D721Med (cell line): ENCODE data around the gene ERICH4.
A peak's percentile ranks its signal among the peaks of the same experiment; 100 is the strongest.

Experiments used
- DNase-seq: peaks from one replicate; pipeline ENCODE4 v3.0.0; 2011; ENCODE audit warnings: low spot score; ENCODE audit not compliant: insufficient read length
- FAIRE-seq: peaks from 2 replicates; lab custom pipeline; 2011; peaks lifted over from hg19 to GRCh38; lab: Jason Lieb, UNC
- TF ChIP-seq, protein P1 (sequence below): IDR thresholded peaks from 2 replicates; pipeline ENCODE4 v1.5.1; 2012; ENCODE audit warnings: mild to moderate bottlenecking, control low read depth; ENCODE audit not compliant: insufficient read depth; ENCODE audit errors: missing control alignments

Gene ERICH4, protein sequence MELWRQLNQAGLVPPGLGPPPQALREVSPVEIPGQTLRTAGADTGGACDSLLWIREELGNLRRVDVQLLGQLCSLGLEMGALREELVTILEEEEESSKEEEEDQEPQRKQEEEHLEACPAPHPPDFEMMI

DNA sequence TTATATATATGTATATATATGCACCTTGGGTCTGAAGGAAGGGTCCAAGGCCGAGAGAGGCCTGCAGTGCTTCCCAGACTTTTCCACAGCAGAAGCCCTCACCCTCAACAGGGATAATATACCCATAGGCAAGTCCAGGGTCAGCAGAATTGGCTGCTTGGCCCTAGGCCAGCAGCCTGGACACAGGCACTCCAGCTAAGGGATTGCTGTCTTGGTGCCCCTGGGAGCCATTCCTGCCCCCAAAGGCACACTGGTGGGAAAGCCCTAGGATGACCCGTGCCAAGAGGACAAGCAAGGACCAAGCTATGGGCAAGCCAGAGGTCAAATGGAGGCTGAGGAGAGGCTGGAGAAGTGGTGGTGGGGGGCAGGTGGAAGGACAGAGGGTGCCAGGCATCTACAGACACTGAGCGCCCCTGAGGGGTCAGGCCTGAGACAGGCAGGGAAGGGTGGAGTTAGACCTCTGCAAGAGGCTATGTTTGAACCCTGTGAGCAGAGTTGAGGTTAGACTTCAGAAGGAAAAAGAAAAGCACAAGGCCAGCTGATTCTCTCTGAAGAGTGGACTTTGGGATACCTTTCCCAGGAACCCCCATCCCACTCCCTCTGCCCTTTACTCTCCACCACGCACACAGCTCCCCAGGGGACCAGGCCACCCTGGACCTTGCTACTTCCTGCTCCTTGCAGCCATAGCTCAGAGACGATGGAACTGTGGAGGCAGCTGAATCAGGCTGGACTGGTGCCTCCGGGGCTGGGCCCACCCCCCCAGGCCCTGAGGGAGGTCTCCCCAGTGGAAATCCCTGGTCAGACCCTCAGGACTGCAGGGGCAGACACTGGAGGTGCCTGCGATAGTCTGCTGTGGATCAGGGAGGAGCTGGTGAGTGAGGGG lies at the start of gene ERICH4:
Gene ERICH4, plus strand, starts transcription at position 684 of the 883 bp plus-strand sequence. Its CDS starts 14 bp downstream, at position 698.
- DNase-seq (no peak), FAIRE-seq (no peak)
- TF ChIP-seq, protein P1, sequence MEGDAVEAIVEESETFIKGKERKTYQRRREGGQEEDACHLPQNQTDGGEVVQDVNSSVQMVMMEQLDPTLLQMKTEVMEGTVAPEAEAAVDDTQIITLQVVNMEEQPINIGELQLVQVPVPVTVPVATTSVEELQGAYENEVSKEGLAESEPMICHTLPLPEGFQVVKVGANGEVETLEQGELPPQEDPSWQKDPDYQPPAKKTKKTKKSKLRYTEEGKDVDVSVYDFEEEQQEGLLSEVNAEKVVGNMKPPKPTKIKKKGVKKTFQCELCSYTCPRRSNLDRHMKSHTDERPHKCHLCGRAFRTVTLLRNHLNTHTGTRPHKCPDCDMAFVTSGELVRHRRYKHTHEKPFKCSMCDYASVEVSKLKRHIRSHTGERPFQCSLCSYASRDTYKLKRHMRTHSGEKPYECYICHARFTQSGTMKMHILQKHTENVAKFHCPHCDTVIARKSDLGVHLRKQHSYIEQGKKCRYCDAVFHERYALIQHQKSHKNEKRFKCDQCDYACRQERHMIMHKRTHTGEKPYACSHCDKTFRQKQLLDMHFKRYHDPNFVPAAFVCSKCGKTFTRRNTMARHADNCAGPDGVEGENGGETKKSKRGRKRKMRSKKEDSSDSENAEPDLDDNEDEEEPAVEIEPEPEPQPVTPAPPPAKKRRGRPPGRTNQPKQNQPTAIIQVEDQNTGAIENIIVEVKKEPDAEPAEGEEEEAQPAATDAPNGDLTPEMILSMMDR, result no peak

DNA sequence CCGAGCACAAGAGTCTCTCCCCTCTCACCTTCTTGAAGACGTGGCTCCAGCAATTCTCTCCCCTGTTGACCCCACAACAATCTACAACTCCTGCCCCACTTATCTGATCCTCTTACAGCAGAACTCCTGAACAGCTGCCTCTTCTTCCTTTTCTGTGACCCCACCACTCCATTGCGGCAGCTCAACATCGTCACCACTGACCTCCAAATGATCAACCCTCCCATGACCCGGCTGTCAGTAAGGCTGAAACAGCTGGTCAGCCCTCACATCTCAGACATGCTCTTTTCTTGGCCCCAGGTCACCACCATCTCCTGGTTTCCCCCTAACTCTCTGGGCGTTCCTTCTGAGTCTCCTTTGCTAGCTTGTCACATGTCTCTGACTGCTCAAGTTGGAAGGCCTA lies 47.6 kb upstream of the ERICH4 start:
- FAIRE-seq (no peak), DNase-seq (no peak)
- TF ChIP-seq, protein P1, result no peak

DNA sequence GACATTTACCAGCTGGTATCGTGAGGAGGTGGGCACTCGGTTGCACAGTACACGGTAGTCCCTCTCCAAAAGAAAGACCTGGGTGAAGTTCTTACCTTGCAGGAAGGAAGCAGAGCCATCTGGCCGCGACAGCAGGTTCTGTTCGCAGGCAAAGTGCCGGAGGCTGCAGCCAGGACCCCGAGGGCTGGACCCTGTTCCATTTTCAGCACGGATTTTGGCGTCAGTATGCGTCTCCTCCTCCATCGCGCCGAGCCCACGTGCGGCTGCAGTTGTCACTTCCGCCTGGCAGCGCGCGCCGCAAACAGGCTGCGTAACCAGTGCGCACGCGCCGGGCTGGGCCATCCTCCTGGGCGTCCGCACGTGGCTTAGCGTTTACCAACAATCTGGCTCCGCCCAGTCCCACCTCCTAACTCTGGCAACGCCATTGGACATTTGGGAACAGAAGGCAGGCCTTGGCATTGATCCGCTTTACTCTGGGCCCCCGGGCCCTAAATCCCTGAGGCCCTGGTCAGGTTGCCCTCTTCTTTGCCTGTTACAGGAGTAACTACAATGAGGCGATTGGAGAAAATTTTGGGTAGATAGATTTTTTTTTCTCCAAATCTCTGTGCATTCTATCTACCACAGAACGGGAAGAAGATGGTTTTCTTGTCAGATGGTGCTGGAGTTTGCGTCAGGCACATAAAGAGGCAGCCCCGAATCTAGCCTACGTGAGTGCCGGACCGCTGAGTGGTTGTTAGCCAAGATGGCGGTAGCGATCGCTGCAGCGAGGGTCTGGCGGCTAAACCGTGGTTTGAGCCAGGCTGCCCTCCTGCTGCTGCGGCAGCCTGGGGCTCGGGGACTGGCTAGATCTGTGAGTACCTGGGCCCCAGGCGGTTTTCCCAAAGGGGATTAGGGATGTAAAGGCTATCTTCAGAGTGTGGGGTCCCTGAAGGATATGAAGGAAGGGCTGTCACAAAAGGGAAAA lies 45.6 kb upstream of the ERICH4 start, which contains the start of the genes BCKDHA and EXOSC5:
Gene BCKDHA, plus strand, starts transcription at position 733 of the 964 bp plus-strand sequence. Its CDS starts 10 bp downstream, at position 743.
Gene EXOSC5, minus strand, starts transcription at position 274 of the 964 bp plus-strand sequence. Its CDS starts 31 bp downstream, at position 243.
- no peak for FAIRE-seq
- TF ChIP-seq, protein P1, result no peak
- DNase-seq, result peak; percentile 90

DNA sequence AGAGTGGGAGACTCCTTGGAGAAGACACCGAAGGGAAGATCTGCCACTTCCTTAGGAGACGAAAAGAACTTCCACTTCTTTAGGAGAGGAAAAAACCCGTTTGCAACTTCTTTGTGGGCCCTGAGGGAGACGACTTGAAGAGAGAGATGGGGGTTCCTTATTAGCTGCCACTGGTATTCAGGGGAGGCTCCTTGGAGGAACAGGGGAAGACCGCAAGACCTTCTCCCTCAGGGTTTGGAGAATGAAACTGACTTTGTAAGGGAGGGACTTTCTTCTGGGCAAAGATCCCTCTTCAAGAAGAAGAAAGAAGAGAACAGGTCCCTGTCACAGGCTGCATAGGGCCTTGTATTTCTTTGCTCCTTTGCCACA lies 44.9 kb upstream of the ERICH4 start:
- TF ChIP-seq, protein P1, result no peak
- DNase-seq, result no peak
- no peak for FAIRE-seq

DNA sequence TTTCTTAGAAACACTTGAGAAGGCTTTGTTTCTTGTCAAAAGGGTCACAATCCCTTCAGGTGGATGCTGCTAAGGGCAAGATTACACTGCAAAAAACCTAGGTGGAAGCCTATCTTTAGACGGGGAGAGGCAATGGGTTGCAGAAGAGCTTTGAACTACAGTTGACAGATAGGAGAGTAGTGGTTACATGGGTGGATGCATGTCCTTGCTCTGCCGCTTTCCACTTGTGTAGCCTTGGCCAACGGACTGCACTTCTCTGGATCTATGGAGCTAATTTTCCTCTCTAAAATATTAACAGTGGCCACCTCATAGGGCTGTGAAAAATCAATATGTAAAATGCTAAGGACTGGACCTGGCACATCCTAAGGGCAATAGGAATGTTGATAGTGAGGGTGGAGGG lies 44.4 kb upstream of the ERICH4 start:
- TF ChIP-seq, protein P1, result no peak
- FAIRE-seq, result no peak

DNA sequence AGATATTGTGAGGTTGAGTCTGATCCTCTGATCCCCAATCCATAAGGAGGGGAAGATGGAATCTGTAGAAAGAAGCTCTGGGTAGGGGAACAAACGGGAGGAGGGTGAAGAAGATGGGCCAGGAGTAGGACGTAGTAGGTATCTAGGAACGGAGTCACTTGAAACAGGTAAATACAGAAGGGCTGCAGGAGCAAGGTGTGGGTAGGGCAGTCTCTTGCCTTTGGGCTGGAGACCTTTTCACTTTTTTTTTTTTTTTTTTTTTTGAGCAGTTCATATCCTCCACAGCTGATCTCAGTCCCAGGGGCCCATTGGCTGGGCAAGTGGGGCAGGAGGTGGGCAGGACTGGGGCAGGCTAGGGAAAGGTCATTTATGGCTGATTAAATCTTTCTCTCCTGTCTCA lies 43.9 kb upstream of the ERICH4 start:
- DNase-seq (no peak), FAIRE-seq (no peak)
- TF ChIP-seq, protein P1, result no peak

More for the DNA sequence above, 44.4 kb upstream of the ERICH4 start:
- DNase-seq, result no peak
